Erythroblast (primary cell): ENCODE measurements around the gene LRIT3.

Experiments used
- GATA1 ChIP-seq: IDR thresholded peaks from 2 replicates; pipeline ENCODE4 v1.6.1; 2011; ENCODE audit warnings: low read depth, mild to moderate bottlenecking, control low read depth, low read length, moderate library complexity
- POLR2A ChIP-seq: IDR thresholded peaks from 2 replicates; pipeline ENCODE4 v1.6.1; 2011; ENCODE audit warnings: mild to moderate bottlenecking, low read length

- no peak for TF ChIP-seq POLR2A
- TF ChIP-seq GATA1, result no peak
Observed at GRCh38 chr4:109816894-109817293, 31.0 kb upstream of the LRIT3 start.
